ENCODE results near the gene GUCY2D.

The GUCY2D gene

GRCh38 chr17:8068736-8069586, 66.5 kb downstream of the GUCY2D start:
- Histone ChIP-seq H3K27me3 (peaks cover 78% of the 10 kb centered on the region), H3K9me3 (no peaks in the 10 kb centered on the region), H3K4me1 (ENCODE audit: control insufficient read depth in 1 of 2, insufficient read depth in 1 of 2, low read depth in 1 of 2, low read length in 1 of 2) (peaks cover 8 to 27% of the 10 kb centered on the region in 2 experiments), H3K36me3 (no peaks in the 10 kb centered on the region), H3K4me3 (ENCODE audit: low read depth in 1 of 2, low read length in 1 of 2) (no peak overlapping the region), H3K27ac (peak overlapping the region; percentile 36)
- no peak for TF ChIP-seq CTCF (IDR thresholded peaks at IDR 0.05)

GRCh38 chr17:8069587-8069860, 67.1 kb downstream of the GUCY2D start:
- Histone ChIP-seq H3K4me1 (ENCODE audit: control insufficient read depth in 1 of 2, insufficient read depth in 1 of 2, low read depth in 1 of 2, low read length in 1 of 2) (peaks cover 8 to 27% of the 10 kb centered on the region in 2 experiments), H3K27ac (peak overlapping the region; percentile 36), H3K36me3 (no peaks in the 10 kb centered on the region), H3K4me3 (ENCODE audit: low read depth in 1 of 2, low read length in 1 of 2) (no peak overlapping the region), H3K27me3 (peaks cover 78% of the 10 kb centered on the region), H3K9me3 (no peaks in the 10 kb centered on the region)
- TF ChIP-seq CTCF (IDR thresholded peaks at IDR 0.05) = no peak

All from neutrophil (primary cell).